ENCODE measurements around the gene AKIRIN2. TPM values are rescaled to one million over a fixed set of nuclear protein-coding genes. Genes with fewer than 3 reads are reported as not detected.

Gene AKIRIN2
- total and polyA plus RNA-seq, 2 of the 13 experiments (the other 11 are each of a cell fraction or from before 2014, with no cell fraction given): 15.6 to 23.4 TPM

DNA sequence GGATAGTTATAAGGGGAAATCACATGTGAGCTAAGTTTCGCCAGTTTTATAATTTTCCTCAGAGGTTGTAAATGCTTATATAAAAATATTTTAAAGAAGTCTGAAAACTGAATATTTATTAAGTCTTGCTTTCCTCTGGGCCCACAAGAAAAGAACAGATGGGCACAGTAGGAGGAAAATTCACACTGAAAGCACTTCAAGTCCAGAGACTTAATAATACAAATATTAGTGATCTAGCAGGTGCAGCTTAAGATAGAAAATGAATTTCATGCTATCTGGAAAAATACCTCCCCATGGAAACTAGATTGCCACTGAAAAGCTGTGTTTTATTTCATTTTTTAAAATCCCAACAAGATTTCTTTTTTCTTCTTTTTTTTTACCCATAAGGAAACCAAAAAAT lies 64.9 kb downstream of the AKIRIN2 start (continued):
- TF ChIP-seq, protein P1, sequence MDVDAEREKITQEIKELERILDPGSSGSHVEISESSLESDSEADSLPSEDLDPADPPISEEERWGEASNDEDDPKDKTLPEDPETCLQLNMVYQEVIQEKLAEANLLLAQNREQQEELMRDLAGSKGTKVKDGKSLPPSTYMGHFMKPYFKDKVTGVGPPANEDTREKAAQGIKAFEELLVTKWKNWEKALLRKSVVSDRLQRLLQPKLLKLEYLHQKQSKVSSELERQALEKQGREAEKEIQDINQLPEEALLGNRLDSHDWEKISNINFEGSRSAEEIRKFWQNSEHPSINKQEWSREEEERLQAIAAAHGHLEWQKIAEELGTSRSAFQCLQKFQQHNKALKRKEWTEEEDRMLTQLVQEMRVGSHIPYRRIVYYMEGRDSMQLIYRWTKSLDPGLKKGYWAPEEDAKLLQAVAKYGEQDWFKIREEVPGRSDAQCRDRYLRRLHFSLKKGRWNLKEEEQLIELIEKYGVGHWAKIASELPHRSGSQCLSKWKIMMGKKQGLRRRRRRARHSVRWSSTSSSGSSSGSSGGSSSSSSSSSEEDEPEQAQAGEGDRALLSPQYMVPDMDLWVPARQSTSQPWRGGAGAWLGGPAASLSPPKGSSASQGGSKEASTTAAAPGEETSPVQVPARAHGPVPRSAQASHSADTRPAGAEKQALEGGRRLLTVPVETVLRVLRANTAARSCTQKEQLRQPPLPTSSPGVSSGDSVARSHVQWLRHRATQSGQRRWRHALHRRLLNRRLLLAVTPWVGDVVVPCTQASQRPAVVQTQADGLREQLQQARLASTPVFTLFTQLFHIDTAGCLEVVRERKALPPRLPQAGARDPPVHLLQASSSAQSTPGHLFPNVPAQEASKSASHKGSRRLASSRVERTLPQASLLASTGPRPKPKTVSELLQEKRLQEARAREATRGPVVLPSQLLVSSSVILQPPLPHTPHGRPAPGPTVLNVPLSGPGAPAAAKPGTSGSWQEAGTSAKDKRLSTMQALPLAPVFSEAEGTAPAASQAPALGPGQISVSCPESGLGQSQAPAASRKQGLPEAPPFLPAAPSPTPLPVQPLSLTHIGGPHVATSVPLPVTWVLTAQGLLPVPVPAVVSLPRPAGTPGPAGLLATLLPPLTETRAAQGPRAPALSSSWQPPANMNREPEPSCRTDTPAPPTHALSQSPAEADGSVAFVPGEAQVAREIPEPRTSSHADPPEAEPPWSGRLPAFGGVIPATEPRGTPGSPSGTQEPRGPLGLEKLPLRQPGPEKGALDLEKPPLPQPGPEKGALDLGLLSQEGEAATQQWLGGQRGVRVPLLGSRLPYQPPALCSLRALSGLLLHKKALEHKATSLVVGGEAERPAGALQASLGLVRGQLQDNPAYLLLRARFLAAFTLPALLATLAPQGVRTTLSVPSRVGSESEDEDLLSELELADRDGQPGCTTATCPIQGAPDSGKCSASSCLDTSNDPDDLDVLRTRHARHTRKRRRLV (CRISPR knock-in tag; IDR thresholded peaks at IDR 0.05): no peak
- TF ChIP-seq, protein P2, sequence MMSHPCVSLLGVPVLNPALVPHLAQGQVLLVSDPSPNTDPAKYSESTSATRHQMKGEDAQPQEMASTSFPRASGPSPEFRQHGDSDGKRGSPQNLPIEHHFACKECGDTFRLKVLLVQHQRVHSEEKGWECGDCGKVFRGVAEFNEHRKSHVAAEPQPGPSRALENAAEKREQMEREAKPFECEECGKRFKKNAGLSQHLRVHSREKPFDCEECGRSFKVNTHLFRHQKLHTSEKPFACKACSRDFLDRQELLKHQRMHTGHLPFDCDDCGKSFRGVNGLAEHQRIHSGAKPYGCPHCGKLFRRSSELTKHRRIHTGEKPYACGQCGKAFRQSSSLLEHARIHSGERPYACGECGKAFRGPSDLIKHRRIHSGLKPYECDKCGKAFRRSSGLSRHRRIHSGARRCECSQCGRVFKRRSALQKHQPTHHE (CRISPR knock-in tag; IDR thresholded peaks at IDR 0.05; ENCODE audit: borderline replicate concordance): no peak
- TF ChIP-seq, protein P3, sequence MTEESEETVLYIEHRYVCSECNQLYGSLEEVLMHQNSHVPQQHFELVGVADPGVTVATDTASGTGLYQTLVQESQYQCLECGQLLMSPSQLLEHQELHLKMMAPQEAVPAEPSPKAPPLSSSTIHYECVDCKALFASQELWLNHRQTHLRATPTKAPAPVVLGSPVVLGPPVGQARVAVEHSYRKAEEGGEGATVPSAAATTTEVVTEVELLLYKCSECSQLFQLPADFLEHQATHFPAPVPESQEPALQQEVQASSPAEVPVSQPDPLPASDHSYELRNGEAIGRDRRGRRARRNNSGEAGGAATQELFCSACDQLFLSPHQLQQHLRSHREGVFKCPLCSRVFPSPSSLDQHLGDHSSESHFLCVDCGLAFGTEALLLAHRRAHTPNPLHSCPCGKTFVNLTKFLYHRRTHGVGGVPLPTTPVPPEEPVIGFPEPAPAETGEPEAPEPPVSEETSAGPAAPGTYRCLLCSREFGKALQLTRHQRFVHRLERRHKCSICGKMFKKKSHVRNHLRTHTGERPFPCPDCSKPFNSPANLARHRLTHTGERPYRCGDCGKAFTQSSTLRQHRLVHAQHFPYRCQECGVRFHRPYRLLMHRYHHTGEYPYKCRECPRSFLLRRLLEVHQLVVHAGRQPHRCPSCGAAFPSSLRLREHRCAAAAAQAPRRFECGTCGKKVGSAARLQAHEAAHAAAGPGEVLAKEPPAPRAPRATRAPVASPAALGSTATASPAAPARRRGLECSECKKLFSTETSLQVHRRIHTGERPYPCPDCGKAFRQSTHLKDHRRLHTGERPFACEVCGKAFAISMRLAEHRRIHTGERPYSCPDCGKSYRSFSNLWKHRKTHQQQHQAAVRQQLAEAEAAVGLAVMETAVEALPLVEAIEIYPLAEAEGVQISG (CRISPR knock-in tag; IDR thresholded peaks at IDR 0.05): no peak
- TF ChIP-seq, protein P4, sequence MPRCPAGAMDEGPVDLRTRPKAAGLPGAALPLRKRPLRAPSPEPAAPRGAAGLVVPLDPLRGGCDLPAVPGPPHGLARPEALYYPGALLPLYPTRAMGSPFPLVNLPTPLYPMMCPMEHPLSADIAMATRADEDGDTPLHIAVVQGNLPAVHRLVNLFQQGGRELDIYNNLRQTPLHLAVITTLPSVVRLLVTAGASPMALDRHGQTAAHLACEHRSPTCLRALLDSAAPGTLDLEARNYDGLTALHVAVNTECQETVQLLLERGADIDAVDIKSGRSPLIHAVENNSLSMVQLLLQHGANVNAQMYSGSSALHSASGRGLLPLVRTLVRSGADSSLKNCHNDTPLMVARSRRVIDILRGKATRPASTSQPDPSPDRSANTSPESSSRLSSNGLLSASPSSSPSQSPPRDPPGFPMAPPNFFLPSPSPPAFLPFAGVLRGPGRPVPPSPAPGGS (CRISPR knock-in tag; IDR thresholded peaks at IDR 0.05): no peak
- TF ChIP-seq TBL1XR1 (IDR thresholded peaks at IDR 0.05; ENCODE audit: borderline replicate concordance, low read length, partially characterized antibody) (no peak), SRSF4 (IDR thresholded peaks at IDR 0.05; ENCODE audit: low read depth, low read length, poor library complexity, severe bottlenecking) (no peak), HNRNPK (IDR thresholded peaks at IDR 0.05; ENCODE audit: low read depth, low read length, poor library complexity, severe bottlenecking) (no peak), ZKSCAN8 (CRISPR knock-in tag; IDR thresholded peaks at IDR 0.05; ENCODE audit: borderline replicate concordance) (no peak), HOXA9 (CRISPR knock-in tag; IDR thresholded peaks at IDR 0.05; ENCODE audit: borderline replicate concordance) (no peak), ZNF264 (CRISPR knock-in tag; IDR thresholded peaks at IDR 0.05) (no peak)
